ENCODE measurements around the gene BICDL1. TPM values are rescaled to one million over a fixed set of nuclear protein-coding genes. Genes with fewer than 3 reads are reported as not detected.

BICDL1 gene
- total RNA-seq, 1 donor from 2014 or later, result 40.1 TPM

DNA sequence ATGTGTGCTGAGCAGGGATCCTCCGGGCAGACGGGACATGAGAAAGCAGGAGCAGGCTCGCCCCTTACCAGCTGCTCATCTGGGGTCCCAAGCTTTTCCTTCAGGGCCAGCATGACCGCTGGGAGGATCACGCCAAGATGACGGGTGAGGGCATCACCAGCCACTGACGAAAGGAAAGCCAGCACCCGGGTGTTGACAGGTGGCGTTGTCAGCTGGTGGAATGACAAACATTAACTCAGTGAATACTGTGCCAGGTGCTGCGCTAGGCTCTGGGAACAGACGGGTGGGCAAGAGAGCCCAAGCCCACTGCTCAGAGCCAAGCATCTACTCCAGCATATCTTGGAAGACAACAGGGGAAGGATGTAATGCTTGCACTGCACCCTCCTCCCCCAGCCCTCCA is 148.8 kb downstream of the BICDL1 start:
- Mint-ChIP-seq H3K27me3 (ENCODE audit: low read depth) (no peaks in the 10 kb centered on the region), H3K36me3 (peaks cover 46% of the 10 kb centered on the region), H3K9me3 (no peaks in the 10 kb centered on the region), H3K4me3 (no peak overlapping the region), H3K4me1 (no peaks in the 10 kb centered on the region), H3K27ac (no peak overlapping the region)
- no peak for DNase-seq (ENCODE audit: low spot score in 2 of 2, unreplicated experiment in 2 of 2)
- TF ChIP-seq, protein P1, sequence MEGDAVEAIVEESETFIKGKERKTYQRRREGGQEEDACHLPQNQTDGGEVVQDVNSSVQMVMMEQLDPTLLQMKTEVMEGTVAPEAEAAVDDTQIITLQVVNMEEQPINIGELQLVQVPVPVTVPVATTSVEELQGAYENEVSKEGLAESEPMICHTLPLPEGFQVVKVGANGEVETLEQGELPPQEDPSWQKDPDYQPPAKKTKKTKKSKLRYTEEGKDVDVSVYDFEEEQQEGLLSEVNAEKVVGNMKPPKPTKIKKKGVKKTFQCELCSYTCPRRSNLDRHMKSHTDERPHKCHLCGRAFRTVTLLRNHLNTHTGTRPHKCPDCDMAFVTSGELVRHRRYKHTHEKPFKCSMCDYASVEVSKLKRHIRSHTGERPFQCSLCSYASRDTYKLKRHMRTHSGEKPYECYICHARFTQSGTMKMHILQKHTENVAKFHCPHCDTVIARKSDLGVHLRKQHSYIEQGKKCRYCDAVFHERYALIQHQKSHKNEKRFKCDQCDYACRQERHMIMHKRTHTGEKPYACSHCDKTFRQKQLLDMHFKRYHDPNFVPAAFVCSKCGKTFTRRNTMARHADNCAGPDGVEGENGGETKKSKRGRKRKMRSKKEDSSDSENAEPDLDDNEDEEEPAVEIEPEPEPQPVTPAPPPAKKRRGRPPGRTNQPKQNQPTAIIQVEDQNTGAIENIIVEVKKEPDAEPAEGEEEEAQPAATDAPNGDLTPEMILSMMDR (IDR thresholded peaks at IDR 0.05; ENCODE audit: unreplicated experiment), result no peak

- Mint-ChIP-seq H3K36me3 (peaks cover 46% of the 10 kb centered on the region), H3K9me3 (no peaks in the 10 kb centered on the region), H3K4me3 (no peak overlapping the region), H3K27ac (no peak overlapping the region), H3K4me1 (no peaks in the 10 kb centered on the region), H3K27me3 (ENCODE audit: low read depth) (no peaks in the 10 kb centered on the region)
- no peak for DNase-seq (ENCODE audit: low spot score in 2 of 2, unreplicated experiment in 2 of 2)
- TF ChIP-seq, protein P1 (IDR thresholded peaks at IDR 0.05; ENCODE audit: unreplicated experiment), result no peak
Measured at GRCh38 chr12:120138366-120138765, 149.3 kb downstream of the BICDL1 start.

DNA sequence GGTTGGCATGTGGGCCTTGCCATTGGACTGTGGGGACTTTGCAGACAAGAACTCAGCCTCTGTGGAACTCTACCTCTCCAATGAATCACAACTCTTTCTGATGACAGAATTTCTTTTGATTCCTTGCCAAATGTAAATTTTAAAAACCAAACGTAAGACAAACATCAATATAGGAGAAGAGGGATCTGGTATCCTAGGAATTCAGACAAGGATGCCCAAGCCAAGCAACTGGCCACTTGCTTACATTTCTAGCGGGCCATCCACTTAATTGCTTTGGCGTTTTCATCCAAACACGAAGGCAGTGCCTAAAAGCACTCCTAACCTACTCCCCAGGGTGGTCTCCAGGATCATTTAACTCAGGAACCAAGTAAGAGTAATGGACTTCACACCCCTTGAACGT is 150.9 kb downstream of the BICDL1 start:
- Mint-ChIP-seq H3K4me1 (no peaks in the 10 kb centered on the region), H3K4me3 (no peak overlapping the region), H3K9me3 (no peaks in the 10 kb centered on the region), H3K27ac (no peak overlapping the region), H3K36me3 (peaks cover 50% of the 10 kb centered on the region), H3K27me3 (ENCODE audit: low read depth) (no peaks in the 10 kb centered on the region)
- no peak for DNase-seq (ENCODE audit: low spot score in 2 of 2, unreplicated experiment in 2 of 2)
- TF ChIP-seq, protein P1 (IDR thresholded peaks at IDR 0.05; ENCODE audit: unreplicated experiment), result no peak

DNA sequence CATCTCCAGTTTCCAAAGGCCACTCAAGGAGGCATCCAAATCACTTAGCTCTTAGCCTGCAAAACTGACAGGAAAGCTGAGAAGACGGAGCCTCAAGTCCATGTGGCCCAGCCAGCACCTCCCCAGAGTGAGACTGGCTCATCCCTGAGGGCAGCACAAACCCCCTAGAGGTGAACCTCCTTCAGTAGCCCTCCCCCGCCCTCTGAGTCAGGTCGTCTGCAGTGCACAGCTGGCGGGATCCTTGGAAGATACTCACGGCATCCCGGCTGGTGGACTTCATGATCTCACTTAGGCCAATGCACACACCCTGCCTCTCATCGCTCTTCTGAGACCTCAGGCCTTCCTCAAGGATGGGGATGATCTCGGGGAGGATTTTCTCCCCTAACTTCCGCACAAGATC is 151.6 kb downstream of the BICDL1 start:
- TF ChIP-seq, protein P1 (IDR thresholded peaks at IDR 0.05; ENCODE audit: unreplicated experiment), result no peak

DNA sequence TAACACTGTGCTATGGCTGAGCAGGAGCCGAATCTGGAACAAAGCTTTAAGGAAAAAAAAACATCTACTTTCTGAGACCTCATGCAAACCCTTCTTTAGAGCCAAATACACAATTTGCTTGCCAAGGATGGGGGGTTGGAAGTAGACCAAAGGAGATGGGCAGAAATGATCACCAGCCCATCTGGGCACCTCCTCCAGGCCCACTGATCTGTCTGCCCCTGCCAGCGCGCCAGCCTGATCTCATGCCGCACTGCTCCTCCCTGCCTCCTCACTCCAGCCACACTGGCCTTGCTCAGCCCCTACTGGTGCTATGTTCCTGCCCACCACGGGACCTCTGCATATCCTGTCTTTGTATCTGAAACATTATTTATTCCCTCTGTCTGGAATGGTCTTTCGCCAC is 152.3 kb downstream of the BICDL1 start:
- TF ChIP-seq, protein P1 (IDR thresholded peaks at IDR 0.05; ENCODE audit: unreplicated experiment), result no peak
- Mint-ChIP-seq H3K4me3 (no peak overlapping the region), H3K27ac (no peak overlapping the region), H3K27me3 (ENCODE audit: low read depth) (no peaks in the 10 kb centered on the region), H3K4me1 (no peaks in the 10 kb centered on the region), H3K36me3 (peaks cover 43% of the 10 kb centered on the region), H3K9me3 (no peaks in the 10 kb centered on the region)
- DNase-seq (ENCODE audit: low spot score in 2 of 2, unreplicated experiment in 2 of 2), result no peak

More for the DNA sequence above, 151.6 kb downstream of the BICDL1 start:
- H3K27ac Mint-ChIP-seq, result no peak overlapping the region
- H3K4me1 Mint-ChIP-seq, result no peaks in the 10 kb centered on the region
- no peaks in the 10 kb centered on the region for H3K9me3 Mint-ChIP-seq
- no peak overlapping the region for H3K4me3 Mint-ChIP-seq
- peaks cover 48% of the 10 kb centered on the region for H3K36me3 Mint-ChIP-seq
- H3K27me3 Mint-ChIP-seq (ENCODE audit: low read depth), result no peaks in the 10 kb centered on the region
- DNase-seq (ENCODE audit: low spot score in 2 of 2, unreplicated experiment in 2 of 2), result no peak

Measured in mesothelial cell of epicardium (in vitro differentiated cells).